GM21515 (cell line): ENCODE data around the gene ISG20L2.

Experiments used
- ATAC-seq: cut with Tn5 transposase; IDR thresholded peaks from one replicate; pipeline ENCODE4 v1.9.1; 2021; ENCODE audit not compliant: unreplicated experiment

Gene ISG20L2

GRCh38 chr1:156691665-156692440 lies 36.7 kb downstream of the ISG20L2 start:
- ATAC-seq: no peak

DNA sequence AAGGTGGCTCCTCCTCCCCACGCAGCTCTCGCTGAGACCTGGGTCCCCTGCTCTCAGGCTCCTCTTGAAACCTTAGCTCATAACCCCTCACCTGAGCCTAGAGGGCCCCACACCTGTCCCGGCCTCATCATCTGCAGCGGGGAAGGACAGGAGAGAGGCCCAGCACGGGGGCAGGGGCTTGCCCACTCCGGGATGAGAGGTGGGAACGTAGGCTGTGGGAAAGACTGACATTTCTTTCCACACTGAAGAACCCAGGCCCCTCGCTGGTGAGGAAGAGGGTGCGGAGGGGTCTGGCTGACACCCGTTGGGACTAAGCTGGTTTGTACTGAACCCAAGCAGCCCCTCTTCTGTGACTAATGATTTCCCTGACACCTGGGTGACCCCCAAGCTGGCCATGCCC lies 37.4 kb downstream of the ISG20L2 start:
- no peak for ATAC-seq

GRCh38 chr1:156690675-156691036 lies 37.9 kb downstream of the ISG20L2 start:
- no peak for ATAC-seq

- ATAC-seq: no peak
Observed at GRCh38 chr1:156689953-156690674, 38.5 kb downstream of the ISG20L2 start.

DNA sequence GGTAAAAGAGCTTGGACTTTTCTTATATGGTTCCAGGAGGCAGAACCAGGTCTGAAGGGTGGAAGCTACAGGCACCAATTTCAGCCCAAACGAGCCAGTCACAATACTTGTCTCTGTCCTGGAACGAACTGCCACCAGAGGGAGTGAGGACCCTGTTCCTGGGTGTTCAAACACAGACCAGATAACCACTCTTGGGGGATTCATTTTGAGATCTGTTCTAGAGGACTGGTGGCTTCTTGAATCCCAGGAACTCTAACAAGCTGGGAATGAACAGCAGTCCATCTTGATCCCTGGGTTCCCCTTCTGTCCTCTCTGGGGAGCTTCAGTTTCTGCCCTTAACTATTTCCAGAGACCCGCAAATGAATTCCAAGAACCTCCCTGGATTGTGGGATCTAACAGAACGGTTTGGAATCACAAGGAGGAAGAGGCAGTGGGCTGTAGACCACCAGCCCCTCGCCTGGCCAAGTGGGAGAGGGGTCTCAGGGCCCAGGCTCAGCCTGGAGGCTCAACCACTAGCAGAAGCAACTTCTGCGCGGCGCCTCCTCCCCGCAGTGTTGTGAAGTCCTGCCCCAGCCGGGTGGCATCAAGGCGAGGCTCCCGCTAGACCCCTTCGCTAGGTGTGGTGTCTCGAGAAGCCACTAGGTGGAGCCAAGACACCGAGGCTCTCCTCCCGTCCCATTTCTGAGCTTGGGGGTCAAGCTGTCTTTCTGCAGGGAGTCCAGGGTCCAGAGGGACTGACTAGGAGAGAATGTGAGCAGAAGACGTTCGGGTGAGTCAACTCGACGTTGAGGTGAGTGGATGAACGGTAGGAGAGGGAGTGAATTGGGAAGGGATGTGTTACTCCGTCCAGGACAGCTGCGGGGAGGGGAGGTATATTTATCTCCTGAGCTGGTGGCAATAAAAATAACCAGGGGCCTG lies 39.3 kb downstream of the ISG20L2 start:
- no peak for ATAC-seq

- ATAC-seq: no peak
Observed at GRCh38 chr1:156684227-156684782, 44.3 kb downstream of the ISG20L2 start.

DNA sequence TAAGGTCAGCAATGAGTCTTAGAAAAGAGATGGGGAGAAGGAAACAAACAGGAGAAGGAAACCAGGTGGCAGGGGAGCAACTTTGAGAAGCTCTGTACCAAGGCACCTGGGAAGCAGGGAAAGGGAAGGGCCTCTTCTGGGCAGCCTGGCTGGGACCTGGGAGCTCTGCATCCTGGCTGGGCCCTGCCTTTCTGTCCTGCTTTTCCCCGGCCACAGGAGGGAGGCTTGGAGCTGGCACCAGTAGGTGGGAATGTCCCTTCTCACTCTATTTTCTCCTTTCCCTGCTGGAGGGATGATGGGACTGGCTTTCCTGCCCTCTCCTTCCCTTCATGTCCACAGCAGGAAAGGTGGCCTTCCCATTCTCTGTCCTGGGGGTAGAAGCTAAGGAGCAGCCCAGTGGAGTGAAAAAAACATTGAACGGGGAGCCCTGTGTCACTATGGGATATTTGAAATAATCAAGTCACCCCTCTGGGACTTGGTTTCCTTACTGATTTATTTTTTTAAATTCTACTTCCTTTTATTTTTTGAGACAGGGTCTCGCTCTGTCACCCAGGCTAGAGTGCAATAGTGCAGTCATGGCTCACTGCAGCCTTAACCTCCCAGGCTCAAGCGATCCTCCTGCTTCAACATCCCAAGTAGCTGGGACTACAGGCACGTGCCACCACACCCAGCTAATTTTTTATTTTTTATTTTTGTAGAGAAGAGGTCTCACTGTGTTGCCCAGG lies 46.2 kb downstream of the ISG20L2 start:
- no peak for ATAC-seq

DNA sequence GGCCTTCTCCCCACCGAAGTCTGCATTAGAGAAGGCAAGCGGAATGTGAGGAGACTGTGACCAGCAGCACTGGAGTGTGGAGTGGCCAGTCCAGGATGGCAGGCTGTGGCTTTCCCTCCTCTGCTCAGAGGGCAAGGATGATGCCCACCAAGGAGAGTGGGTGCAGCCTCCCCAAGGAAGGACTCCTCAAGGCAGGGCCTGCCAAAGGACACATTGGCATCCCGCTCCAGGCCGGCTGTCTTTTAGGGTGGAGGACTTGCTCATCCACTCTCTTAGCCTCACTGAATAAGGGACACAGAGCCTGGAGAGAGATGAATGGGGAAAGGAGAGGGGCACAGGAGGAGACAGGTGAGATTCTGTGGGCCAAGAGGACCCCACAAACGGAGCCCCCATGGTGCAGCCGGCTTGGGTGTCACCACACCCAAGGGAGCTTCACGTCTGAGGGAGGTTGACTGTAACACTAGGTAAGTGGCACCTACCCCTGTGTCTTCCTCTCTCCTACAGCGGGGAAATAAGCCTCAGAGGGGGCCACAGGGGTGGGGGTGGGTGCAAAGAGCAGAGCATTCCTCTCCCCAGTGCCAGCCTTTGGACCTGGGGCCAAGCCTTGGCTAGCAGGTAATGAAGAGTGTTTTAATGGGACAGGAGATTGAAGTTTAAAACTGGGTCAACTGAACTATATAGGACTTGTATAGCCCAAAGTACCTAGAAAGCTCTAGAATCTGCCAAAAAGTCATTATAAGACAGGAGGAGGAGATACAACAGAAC lies 47.2 kb downstream of the ISG20L2 start:
- no peak for ATAC-seq

DNA sequence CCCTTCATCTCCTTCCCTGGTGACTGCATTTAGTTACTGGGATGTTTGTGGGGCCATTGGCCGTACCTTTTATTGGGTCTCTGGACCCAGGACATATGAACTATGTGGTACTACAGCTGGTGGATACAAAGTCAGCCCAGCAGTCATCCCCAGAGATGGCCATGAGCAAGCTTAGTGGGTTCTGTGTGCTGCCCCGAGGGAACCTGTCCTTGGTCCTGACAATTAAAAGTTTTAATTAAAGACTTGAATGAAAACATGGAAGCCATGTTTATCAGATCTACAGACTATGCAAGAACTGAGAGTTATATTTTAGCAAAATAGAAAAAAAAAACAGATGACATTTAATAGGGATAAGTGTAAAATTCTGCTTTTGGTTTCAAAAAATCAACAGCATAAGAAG lies 48.5 kb downstream of the ISG20L2 start:
- no peak for ATAC-seq

DNA sequence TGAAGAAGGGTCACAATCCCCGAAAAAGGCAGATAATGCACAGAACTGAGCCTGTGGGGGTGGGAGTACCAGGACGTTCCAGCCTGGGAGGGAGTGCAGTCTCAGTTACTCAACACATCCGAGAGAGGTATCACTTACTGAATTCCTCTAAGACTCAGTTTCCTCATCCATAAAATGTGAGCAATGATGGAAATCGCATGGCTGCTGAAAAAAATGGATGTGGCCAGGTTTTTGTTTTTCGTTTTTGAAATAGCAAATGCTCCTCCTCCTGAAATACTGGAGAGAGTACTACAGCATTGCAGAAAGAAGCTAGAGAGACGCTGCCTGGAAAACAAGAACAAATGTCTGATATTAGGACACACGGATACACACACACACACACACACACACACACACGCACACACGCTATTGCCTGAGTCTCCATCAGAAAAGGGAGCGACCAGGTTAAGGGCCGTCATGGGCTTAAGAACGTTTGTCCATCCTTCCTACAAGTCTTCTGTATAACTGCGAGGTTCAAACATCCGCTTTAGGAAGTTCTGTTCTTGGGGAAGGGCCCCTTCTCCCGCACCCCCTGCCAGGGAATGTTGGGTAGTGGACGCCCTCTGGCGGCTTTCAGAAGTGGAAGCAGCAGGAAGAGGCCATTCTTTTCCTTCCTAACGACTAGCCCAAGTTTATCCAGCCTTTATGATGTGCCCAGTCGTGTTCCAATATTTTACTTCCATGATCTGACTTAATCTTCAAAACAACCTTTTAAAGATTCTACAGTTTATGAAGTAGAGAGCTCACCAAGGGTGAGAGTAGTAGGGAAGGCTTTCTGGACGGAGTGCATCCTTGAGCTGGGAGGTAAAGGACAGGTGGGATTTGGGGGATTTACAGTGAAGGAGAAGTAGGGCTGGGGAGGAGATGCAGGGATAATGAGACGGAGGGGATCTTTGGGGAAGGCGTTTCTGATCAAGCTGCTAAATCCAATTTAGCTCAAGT lies 50.7 kb downstream of the ISG20L2 start:
- no peak for ATAC-seq

DNA sequence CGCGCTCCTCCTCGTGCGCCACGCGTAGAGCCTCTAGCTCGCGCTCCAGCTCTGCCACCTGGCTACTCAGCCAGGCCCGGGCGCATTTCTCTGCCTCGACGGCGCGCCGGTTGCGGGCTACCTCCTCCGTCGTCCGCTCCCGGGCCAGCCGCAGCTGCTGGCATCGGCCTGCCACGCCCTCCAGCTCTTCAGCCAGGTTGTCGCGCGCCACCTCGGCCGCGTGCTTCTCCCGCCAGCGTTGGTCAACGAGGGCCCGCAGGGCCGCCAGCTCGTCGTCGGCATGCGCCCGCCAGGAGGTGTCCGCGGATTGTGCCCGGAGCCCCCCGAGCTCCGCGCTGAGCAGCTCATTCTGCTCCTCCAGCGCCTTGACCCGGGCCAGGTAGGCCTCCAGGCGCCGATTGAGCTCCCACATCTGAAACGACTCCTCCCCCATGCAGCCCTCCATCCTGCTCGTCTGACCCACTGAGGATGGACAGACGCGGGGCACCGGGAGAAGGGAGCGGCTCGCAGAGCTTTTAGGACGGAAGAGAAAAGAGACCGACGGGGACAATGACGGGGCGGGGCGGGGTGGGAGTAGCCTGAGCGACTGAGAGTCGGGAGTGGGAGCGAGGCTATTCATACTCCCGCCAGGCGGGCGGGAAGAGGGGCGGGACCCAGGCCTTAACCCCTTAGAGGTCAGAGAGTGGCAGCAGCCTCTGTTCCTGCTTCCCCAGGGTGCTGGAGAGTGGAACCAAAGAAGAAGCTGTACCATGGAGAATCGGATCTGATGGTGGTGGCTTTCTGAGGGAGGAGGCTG lies 51.5 kb downstream of the ISG20L2 start, which contains the start of gene NES:
TSS of gene NES (minus strand) at position 588 of the 796 bp plus-strand sequence. CDS start at position 445, 143 bp downstream.
- ATAC-seq: no peak

DNA sequence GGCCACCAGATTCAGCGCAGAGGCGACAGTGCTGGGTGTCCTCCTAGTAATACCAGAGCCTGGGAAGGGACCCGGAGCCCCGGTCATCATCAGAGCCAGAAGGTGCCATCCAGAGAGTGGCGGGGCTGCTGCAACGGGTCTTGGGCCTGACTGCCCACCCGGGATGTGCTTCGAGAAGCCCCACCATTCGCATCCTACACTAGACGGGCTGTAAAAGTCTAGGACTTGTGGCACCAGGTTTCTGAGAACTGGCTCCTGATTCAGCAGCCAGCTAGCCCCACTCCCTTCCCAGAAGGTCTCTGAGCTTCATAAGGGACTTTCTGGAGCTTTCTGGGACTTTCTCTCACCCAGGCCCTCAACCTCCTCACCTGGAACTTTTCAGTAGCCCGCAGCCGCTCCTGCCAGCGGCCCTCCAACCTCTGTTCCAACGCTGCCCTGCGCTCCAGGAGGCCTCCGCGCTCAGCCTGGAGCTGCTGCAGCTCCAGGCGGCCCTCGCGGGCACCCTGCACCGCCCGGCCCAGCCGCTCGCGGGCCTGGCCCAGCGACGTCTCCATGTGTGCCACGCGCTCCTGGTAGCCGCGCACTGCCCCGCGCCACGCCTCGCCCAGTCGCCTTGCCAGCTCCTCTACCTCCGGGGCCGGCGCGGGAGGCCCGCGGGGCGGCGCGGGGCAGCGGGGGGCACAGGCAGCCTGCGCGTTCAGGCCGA lies 52.3 kb downstream of the ISG20L2 start:
- no peak for ATAC-seq

DNA sequence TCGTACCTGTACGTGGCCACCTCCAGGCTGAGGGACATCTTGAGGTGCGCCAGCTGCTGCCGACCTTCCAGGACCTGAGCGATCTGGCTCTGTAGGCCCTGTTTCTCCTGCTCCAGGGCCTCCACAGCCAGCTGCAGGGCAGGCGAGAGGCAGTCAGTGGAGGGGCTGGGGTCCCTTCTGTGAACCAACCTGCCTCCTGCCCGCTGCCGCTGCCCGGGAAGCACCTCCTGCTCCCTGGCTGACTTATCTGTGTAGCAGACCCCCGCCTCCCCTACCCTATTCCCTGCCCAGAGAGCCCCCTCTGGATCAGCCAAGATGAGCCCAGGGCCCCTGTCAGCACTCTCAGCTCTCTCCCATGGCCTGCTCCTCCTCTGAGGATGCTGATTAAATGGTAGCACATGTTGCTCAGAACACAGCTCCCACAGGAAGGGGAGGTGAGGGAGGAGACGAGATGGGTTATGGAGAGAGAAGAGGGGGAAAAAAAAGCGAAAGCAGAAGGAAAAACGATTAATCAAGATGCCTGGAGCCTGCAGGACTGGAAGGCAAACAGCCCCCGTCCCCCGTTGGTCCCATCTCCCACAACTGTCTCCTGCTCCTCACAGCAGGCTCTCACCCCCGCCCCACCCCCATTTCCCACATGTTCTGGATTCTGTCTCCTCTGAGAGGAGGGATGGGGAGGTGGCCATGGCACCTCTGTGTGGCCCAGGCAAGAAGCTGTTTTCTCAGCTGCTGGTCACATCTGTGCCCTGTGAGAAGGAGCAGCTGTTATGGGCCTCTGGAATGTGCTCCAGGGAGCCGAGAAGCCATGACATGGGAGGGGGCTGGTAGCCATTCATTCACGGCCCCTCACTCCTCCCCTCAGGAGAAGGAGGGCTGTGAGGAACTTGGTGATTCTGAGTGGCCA lies 53.1 kb downstream of the ISG20L2 start:
- ATAC-seq: no peak

DNA sequence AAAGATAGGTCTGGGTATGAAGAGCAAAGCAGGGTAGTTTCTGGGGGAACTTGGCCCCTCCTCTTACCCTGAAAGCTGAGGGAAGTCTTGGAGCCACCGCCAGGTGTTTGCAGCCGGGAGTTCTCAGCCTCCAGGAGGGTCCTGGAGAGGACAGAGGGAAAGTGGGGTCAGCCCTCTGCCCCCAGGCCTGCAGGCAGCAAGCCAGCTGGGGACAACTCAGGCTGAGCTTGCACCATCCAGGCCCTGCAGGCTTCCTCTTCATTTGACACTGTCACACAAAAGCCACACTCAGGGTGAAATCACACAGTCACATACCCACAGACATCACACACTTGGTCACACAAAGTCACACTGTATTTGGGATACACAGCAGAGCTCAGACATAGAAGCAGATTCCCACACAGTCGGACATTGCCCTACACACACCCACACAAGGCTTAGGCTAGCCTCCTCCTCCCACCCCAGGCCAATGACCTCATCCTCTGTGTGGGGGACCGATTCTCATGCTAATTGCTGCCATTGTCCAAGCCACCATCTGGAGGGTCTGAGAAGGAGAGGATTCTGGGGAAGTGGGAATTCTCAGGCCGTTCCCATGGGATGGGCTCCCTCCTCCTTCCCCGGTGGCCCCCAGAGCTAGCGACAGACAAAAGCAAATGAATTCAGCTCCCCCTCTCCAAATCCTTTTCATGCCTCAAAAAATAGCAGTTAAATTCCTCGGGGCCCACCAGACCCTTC lies 55.0 kb downstream of the ISG20L2 start:
- ATAC-seq: no peak
